Lung (tissue), 12 donors: ENCODE data around the gene THADA. TPM values are rescaled to one million over a fixed set of nuclear protein-coding genes. Genes with fewer than 3 reads are reported as not detected.

Experiments used
- ATAC-seq: fragments of 200-7000 bp; cut with Tn5 transposase; one replicate; pipeline ENCODE4 v1.9.1; 2020; ENCODE audit warnings: moderate number of reproducible peaks; ENCODE audit not compliant: insufficient read depth, low FRiP score
- DNase-seq, 3 donors: peaks; one replicate each; pipeline ENCODE4 v3.0.0-alpha.2; 2013 to 2017
- H3K27ac ChIP-seq, 2 donors: one replicate each; pipeline ENCODE4 v1.5.1; 2013; ENCODE audit warnings: mild to moderate bottlenecking in 2 of 2, moderate library complexity in 2 of 2, control low read depth in 1 of 2, inconsistent platforms in 1 of 2, low read depth in 1 of 2, low read length in 1 of 2
- H3K27me3 ChIP-seq, 3 donors: one replicate each; pipeline ENCODE4 v1.5.1; 2013; ENCODE audit warnings: low read length in 2 of 3; ENCODE audit not compliant: control insufficient read depth in 3 of 3, insufficient read depth in 3 of 3
- H3K36me3 ChIP-seq, 4 donors: one replicate each; pipeline ENCODE4 v1.5.1; 2013; ENCODE audit warnings: low read length in 4 of 4, mild to moderate bottlenecking in 1 of 4, moderate library complexity in 1 of 4; ENCODE audit not compliant: control insufficient read depth in 4 of 4, insufficient read depth in 4 of 4
- H3K4me1 ChIP-seq, 5 donors: one replicate each; pipeline ENCODE4 v1.5.1; 2013; ENCODE audit warnings: low read length in 5 of 5, mild to moderate bottlenecking in 2 of 5, moderate library complexity in 1 of 5; ENCODE audit not compliant: control insufficient read depth in 5 of 5, insufficient read depth in 5 of 5
- H3K4me3 ChIP-seq: one replicate; pipeline ENCODE4 v1.5.1; 2013; ENCODE audit warnings: mild to moderate bottlenecking, control low read depth, moderate library complexity
- H3K9ac ChIP-seq, 2 donors: one replicate each; pipeline ENCODE4 v1.5.1; 2013; ENCODE audit warnings: low read length in 2 of 2, control low read depth in 1 of 2; ENCODE audit not compliant: insufficient read depth in 1 of 2
- H3K9me3 ChIP-seq, 4 donors: one replicate each; pipeline ENCODE4 v1.5.1; 2013; ENCODE audit warnings: low read length in 3 of 4, mild to moderate bottlenecking in 1 of 4, moderate library complexity in 1 of 4; ENCODE audit not compliant: control insufficient read depth in 4 of 4, insufficient read depth in 3 of 4
- WGBS, 2 donors: extraction: QIAGEN DNeasy Blood & Tissue Kit; methylation state at CpG; one replicate each; pipeline ENCODE4 v1.1.7; 2013; 5-methylcytosine and 5-hydroxymethylcytosine counted together
- polyA plus RNA-seq, 2 donors: library from polyadenylated mRNA; stranded (reverse); fragments of 200-250 nt; gene quantifications; one replicate each; pipeline ENCODE4 v1.2.1, GENCODE V29; 2013
- total RNA-seq, 2 donors: library from RNA; depleted of rRNA in 1 of 2; stranded (reverse); fragments of >200 nt in 1 of 2; gene quantifications; one replicate each; pipeline ENCODE4 v1.2.1, GENCODE V29; 2014 to 2021
- TF ChIP-seq, protein P1 (sequence below): IDR thresholded peaks from 2 replicates; pipeline ENCODE4 v1.5.1; 2012; ENCODE audit warnings: mild to moderate bottlenecking; ENCODE audit errors: control extremely low read depth, extremely low read depth
- donor health status: control.
- donor health status: control.
- donor health status: Bipolar disorder and iron deficiency.
- donor health status: healthy.
- donor health status: DM: yes; HTN: yes; CAD: no.

The THADA gene
- total and polyA plus RNA-seq, 4 donors = 11.3 to 72.5 (median 25.2) TPM

DNA sequence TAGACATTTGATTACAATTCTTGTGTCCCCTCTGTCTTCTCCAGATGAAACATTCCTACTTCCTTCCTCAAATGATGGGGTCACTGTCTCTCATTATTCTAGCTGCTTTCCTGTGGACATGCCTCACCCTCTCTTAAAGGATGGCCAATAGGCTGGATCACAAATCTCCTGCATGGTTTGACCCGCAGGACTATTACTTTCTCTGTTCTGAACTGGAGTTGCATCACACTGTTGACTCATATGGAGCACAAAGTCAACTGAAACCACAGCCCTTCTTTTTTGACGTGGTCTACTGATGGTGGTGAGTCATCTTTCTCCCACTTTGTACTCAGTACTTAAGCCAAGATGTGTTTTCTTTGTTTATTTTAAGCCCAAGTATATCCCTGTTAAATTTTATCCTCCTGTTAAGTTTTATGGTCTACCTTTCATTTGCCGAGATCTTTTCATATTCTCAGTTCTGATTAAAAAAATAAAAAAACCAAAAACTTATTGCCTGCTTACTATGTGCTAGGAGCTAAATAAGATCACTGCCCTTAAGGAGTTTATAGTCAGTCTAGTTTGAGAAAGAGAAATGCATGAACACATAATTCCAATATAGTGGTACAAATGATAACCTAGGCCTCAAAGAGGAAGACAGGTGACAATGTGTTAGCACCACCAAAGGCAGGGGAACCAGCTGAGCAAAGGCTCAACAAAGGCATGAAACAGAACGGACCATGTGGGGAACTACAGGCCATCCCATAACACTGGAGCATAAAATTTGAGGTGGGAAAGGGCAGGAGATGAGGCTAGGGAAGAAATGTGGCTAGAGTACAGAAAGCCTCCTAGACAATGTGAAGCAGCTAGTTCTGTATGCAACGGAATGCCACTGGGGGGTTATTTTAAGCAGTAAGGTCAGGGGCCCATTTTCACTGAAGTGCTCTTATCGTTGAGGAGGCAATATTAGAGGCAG lies 301.8 kb downstream of the THADA start:
- no peak for DNase-seq
- Histone ChIP-seq H3K4me1 (peaks cover 0 to 3% (median 0%) of the 10 kb centered on the region in 5 donors), H3K9ac (no peak overlapping the region), H3K36me3 (peaks cover 0 to 14% (median 6%) of the 10 kb centered on the region in 4 donors), H3K27me3 (no peaks in the 10 kb centered on the region), H3K4me3 (no peak overlapping the region), H3K9me3 (no peaks in the 10 kb centered on the region), H3K27ac (peak overlapping the region; percentile 57 to 76)
- WGBS, 2 donors = 49 to 58% methylated on average over 6 of the region's 6 CpGs
- TF ChIP-seq, protein P1, sequence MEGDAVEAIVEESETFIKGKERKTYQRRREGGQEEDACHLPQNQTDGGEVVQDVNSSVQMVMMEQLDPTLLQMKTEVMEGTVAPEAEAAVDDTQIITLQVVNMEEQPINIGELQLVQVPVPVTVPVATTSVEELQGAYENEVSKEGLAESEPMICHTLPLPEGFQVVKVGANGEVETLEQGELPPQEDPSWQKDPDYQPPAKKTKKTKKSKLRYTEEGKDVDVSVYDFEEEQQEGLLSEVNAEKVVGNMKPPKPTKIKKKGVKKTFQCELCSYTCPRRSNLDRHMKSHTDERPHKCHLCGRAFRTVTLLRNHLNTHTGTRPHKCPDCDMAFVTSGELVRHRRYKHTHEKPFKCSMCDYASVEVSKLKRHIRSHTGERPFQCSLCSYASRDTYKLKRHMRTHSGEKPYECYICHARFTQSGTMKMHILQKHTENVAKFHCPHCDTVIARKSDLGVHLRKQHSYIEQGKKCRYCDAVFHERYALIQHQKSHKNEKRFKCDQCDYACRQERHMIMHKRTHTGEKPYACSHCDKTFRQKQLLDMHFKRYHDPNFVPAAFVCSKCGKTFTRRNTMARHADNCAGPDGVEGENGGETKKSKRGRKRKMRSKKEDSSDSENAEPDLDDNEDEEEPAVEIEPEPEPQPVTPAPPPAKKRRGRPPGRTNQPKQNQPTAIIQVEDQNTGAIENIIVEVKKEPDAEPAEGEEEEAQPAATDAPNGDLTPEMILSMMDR = no peak
- ATAC-seq = peak; percentile 87

DNA sequence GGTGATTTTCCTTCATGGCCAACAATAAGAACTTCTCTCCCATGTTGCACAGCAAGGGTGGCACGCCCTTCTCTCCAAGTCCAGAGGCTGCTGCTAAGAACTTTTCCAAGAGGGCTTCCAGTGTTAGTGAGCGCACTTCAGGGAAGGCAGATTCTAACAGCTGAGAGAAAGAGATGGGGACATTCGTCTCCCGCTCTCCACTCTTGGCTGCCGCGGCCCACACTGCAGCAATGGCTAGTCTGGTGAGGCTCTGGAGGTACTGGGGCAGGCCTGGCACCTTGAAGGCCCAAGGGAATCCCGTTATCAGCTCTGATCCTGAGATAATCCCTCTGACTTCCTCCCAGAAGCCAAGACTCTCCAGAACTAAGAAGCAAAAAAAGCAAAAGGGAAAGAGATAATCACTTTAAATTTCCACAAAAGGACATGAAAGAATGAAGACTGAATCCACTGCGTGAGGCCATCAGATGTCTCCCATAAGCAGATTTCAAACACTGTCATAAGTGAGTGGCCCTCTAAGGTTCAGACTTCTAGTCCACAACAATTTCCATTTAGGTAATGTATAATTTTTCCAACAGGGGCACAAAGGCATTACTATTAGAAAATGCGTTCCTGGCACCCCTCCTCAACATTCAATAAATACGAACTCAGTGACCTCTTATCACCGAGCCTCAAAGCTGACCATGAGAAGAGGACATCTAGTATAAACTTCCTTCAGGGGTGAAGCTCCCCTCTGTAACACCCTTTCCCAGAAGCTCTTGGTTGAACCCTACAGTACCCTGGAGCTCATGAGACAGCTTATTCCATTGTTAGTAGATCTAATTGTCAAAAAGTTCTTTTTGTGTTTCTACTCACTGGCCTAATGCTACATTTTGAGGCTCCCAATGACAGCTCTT lies 302.7 kb downstream of the THADA start:
- peak overlapping the region in 1 of 2 donors; percentile 41 for H3K27ac ChIP-seq
- H3K36me3 ChIP-seq = peaks cover 0 to 14% (median 6%) of the 10 kb centered on the region in 4 donors
- H3K4me3 ChIP-seq = no peak overlapping the region
- no peak overlapping the region for H3K9ac ChIP-seq
- H3K9me3 ChIP-seq = no peaks in the 10 kb centered on the region
- ATAC-seq (no peak), DNase-seq (no peak)
- WGBS, 2 donors = 87 to 88% methylated on average over 11 of the region's 11 CpGs
- no peaks in the 10 kb centered on the region for H3K27me3 ChIP-seq
- TF ChIP-seq, protein P1 = no peak
- H3K4me1 ChIP-seq = peaks cover 0 to 3% (median 0%) of the 10 kb centered on the region in 5 donors

DNA sequence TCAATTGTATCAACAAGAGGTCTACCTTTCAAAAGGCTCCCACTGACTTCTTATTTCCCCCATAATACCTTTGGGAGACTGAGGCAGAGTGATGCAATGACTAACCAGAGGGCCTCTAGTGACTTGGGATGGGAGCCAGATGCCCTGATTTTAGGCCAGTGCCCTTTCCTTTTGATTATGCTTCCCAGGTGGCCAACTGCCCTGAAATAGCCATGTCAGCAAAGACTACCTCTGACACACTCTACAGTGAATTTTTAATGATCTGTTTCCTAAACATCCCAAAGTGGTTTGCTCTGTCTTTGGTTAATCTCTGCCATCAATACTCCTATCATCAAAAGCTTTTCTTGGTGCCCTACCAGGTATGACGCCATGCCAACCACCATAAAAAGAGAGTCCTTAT lies 303.5 kb downstream of the THADA start:
- DNase-seq = no peak
- Histone ChIP-seq H3K27me3 (no peaks in the 10 kb centered on the region), H3K9me3 (no peaks in the 10 kb centered on the region), H3K27ac (no peak overlapping the region), H3K4me3 (no peak overlapping the region), H3K36me3 (peaks cover 0 to 18% (median 6%) of the 10 kb centered on the region in 4 donors), H3K4me1 (peaks cover 0 to 3% (median 0%) of the 10 kb centered on the region in 5 donors), H3K9ac (no peak overlapping the region)
- no peak for ATAC-seq
- WGBS, 2 donors = 96 to 97% methylated on average over 1 of the region's 1 CpG
- TF ChIP-seq, protein P1 = no peak
